ENCODE measurements around the gene SGSM2.

SGSM2 gene

DNA sequence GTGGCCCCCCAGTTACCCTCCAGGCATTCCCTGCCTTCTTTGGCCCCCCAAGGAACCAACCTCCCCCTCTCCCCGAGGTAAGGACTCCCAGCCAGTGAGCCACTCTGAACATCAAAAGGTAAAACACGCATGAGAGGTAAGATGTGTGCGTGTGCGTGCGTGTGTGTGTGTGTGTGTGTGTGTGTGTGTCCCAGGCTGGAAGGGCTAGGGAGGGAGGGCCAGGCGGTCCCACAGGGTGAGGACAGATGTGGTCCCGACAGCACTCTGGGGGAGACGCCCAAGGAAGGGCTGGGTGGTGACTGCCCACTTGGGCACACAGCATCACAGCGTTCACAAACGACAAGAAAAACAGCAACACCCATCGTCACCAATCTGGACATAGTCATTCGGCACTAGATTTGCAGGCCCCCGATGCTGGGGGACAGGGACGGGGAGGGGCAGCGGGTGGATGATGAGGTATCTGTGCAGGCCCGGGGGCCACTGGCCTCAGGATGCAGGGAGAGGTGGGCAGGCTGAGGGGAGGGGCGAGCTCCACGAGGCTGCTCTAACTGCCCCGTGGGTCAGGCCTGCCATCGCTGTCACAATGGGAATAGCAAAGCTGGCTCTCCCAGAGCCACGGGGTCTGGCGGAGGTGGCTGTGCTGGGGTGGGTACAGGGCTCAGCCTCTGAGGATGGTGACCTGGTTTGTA is 47.3 kb downstream of the SGSM2 start:
- ATAC-seq, result no peak
- TF ChIP-seq GLIS3 (CRISPR knock-in tag; IDR thresholded peaks at IDR 0.05), result no peak
- TF ChIP-seq ZNF565 (CRISPR knock-in tag; conservative IDR thresholded peaks at IDR 0.05; ENCODE audit: low read depth), result no peak
- no peak for TF ChIP-seq OSR1 (CRISPR knock-in tag; IDR thresholded peaks at IDR 0.05)
- no peak for TF ChIP-seq ISL1 (CRISPR knock-in tag; IDR thresholded peaks at IDR 0.05)
- no peak for TF ChIP-seq ARNTL (CRISPR knock-in tag; IDR thresholded peaks at IDR 0.05; ENCODE audit: borderline replicate concordance, low read depth)
- TF ChIP-seq, protein P1, sequence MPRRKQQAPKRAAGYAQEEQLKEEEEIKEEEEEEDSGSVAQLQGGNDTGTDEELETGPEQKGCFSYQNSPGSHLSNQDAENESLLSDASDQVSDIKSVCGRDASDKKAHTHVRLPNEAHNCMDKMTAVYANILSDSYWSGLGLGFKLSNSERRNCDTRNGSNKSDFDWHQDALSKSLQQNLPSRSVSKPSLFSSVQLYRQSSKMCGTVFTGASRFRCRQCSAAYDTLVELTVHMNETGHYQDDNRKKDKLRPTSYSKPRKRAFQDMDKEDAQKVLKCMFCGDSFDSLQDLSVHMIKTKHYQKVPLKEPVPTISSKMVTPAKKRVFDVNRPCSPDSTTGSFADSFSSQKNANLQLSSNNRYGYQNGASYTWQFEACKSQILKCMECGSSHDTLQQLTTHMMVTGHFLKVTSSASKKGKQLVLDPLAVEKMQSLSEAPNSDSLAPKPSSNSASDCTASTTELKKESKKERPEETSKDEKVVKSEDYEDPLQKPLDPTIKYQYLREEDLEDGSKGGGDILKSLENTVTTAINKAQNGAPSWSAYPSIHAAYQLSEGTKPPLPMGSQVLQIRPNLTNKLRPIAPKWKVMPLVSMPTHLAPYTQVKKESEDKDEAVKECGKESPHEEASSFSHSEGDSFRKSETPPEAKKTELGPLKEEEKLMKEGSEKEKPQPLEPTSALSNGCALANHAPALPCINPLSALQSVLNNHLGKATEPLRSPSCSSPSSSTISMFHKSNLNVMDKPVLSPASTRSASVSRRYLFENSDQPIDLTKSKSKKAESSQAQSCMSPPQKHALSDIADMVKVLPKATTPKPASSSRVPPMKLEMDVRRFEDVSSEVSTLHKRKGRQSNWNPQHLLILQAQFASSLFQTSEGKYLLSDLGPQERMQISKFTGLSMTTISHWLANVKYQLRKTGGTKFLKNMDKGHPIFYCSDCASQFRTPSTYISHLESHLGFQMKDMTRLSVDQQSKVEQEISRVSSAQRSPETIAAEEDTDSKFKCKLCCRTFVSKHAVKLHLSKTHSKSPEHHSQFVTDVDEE (CRISPR knock-in tag; IDR thresholded peaks at IDR 0.05), result no peak
- no peak for TF ChIP-seq ZNF8 (CRISPR knock-in tag; IDR thresholded peaks at IDR 0.05)
- no peak for TF ChIP-seq ESRRG (CRISPR knock-in tag; IDR thresholded peaks at IDR 0.05)
- TF ChIP-seq, protein P2, sequence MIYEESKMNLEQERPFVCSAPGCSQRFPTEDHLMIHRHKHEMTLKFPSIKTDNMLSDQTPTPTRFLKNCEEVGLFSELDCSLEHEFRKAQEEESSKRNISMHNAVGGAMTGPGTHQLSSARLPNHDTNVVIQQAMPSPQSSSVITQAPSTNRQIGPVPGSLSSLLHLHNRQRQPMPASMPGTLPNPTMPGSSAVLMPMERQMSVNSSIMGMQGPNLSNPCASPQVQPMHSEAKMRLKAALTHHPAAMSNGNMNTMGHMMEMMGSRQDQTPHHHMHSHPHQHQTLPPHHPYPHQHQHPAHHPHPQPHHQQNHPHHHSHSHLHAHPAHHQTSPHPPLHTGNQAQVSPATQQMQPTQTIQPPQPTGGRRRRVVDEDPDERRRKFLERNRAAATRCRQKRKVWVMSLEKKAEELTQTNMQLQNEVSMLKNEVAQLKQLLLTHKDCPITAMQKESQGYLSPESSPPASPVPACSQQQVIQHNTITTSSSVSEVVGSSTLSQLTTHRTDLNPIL (CRISPR knock-in tag; IDR thresholded peaks at IDR 0.05; ENCODE audit: low read depth), result no peak
- no peak for TF ChIP-seq ZNF70 (CRISPR knock-in tag; IDR thresholded peaks at IDR 0.05)
- TF ChIP-seq PPARA (CRISPR knock-in tag; IDR thresholded peaks at IDR 0.05; ENCODE audit: borderline replicate concordance), result no peak
- TF ChIP-seq, protein P3, sequence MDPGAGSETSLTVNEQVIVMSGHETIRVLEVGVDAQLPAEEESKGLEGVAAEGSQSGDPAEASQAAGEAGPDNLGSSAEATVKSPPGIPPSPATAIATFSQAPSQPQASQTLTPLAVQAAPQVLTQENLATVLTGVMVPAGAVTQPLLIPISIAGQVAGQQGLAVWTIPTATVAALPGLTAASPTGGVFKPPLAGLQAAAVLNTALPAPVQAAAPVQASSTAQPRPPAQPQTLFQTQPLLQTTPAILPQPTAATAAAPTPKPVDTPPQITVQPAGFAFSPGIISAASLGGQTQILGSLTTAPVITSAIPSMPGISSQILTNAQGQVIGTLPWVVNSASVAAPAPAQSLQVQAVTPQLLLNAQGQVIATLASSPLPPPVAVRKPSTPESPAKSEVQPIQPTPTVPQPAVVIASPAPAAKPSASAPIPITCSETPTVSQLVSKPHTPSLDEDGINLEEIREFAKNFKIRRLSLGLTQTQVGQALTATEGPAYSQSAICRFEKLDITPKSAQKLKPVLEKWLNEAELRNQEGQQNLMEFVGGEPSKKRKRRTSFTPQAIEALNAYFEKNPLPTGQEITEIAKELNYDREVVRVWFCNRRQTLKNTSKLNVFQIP (CRISPR knock-in tag; IDR thresholded peaks at IDR 0.05; ENCODE audit: borderline replicate concordance, low read depth), result no peak
- no peak for TF ChIP-seq ZFP30 (CRISPR knock-in tag; IDR thresholded peaks at IDR 0.05)
- no peak for TF ChIP-seq TCF4 (CRISPR knock-in tag; IDR thresholded peaks at IDR 0.05; ENCODE audit: borderline replicate concordance)
- no peak for TF ChIP-seq TOX (CRISPR knock-in tag; IDR thresholded peaks at IDR 0.05; ENCODE audit: borderline replicate concordance)

DNA sequence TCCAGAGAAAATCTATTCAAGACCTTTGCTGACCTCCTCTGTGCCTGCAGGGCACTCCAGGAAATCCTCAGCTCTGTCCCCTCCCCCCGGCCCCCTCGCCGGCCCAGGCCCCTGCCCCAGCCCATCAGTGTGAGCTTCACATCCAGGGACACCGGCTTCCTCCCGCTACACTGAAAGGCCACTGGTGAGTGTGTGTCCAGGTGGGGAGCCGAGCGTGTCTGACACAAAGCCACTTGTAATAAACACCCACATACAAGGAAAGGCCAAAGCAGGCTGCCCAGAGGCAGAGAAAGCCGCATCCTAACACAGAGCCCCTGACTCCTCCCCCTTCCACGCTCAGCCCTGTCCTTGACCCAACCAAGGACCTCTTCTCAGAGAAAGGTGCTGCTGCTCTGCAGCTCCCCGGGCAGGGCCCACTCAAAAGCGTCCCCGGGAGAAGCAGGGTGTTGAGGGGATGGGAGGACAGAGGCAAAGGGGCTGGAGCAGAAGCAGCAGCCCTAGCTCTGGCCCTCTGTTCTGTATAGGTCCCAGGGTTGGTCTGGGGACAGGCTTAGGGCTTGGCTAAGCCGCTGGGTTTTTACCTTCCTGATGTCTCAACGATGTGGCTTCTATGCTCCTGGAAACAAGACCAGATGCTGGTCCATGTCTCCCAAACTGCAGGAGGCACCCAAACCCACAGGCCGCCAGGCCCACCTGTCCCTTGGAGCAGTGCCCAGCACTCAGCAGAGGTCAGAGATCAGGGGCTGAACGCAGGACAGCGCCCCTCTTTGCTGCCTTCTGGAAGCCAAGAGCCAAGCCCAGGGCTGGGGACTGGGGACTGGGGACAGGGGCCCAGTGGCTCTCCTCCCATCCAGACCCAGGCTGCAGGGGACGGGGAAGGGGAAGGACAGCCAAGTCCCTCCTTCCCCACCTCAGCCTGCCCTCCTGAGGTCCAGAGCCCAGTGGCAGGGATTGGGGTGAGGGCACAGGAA is 48.2 kb downstream of the SGSM2 start:
- TF ChIP-seq ZNF70 (CRISPR knock-in tag; IDR thresholded peaks at IDR 0.05), result no peak
- TF ChIP-seq PPARA (CRISPR knock-in tag; IDR thresholded peaks at IDR 0.05; ENCODE audit: borderline replicate concordance), result no peak
- TF ChIP-seq, protein P1 (CRISPR knock-in tag; IDR thresholded peaks at IDR 0.05), result no peak
- TF ChIP-seq BACH2 (CRISPR knock-in tag; IDR thresholded peaks at IDR 0.05; ENCODE audit: borderline replicate concordance), result no peak
- TF ChIP-seq ISL1 (CRISPR knock-in tag; IDR thresholded peaks at IDR 0.05), result no peak
- no peak for TF ChIP-seq CSDC2 (CRISPR knock-in tag; IDR thresholded peaks at IDR 0.05)
- ATAC-seq, result no peak

DNA sequence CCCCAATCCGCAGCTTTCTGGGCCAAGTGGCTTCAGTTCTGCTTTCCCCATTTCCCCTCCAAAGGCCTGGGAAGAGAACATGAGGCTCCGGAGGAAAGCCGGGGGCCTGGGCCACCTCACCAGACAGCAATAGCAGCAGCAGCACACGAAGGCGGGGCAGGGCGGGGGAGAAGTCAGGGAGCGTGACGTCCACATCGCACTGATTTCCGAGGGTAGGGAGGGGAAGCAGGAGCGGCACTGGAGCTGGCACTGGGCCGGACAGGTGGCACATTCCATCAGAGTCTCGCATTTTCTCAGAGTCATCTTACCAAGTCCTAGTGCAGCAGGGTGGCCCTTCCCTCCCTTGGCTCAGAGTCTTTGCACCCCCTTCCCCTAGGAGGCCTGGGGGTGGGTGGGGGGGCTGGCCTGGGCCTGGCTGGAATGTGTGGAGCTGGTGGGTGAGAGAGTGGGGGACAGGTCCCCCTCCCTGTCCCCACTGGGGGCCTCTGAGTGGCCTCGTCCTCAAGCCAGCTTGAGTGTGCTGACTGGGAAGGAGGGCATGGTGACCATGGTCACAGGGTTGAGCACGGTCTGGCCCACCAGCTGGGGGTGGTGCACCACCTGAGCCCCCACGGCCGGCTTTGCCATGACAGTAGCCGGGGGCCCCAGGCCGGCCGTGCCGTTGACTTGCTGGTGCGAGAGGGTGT is 49.2 kb downstream of the SGSM2 start:
- no peak for ATAC-seq
- TF ChIP-seq, protein P1 (CRISPR knock-in tag; IDR thresholded peaks at IDR 0.05), result no peak
- TF ChIP-seq ZFP30 (CRISPR knock-in tag; IDR thresholded peaks at IDR 0.05) (no peak), RARB (CRISPR knock-in tag; IDR thresholded peaks at IDR 0.05) (no peak), PPARA (CRISPR knock-in tag; IDR thresholded peaks at IDR 0.05; ENCODE audit: borderline replicate concordance) (no peak), TOX (CRISPR knock-in tag; IDR thresholded peaks at IDR 0.05; ENCODE audit: borderline replicate concordance) (no peak)
- TF ChIP-seq, protein P2 (CRISPR knock-in tag; IDR thresholded peaks at IDR 0.05; ENCODE audit: low read depth), result no peak
- TF ChIP-seq, protein P4, sequence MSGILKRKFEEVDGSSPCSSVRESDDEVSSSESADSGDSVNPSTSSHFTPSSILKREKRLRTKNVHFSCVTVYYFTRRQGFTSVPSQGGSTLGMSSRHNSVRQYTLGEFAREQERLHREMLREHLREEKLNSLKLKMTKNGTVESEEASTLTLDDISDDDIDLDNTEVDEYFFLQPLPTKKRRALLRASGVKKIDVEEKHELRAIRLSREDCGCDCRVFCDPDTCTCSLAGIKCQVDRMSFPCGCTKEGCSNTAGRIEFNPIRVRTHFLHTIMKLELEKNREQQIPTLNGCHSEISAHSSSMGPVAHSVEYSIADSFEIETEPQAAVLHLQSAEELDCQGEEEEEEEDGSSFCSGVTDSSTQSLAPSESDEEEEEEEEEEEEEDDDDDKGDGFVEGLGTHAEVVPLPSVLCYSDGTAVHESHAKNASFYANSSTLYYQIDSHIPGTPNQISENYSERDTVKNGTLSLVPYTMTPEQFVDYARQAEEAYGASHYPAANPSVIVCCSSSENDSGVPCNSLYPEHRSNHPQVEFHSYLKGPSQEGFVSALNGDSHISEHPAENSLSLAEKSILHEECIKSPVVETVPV (CRISPR knock-in tag; IDR thresholded peaks at IDR 0.05), result no peak
